OCI-LY7 (cell line): Measurements from ENCODE around the gene IFI27L1.

Experiments used
- CTCF ChIP-seq: fragments of 200-600 bp; sonication (generic); conservative IDR thresholded peaks from 2 replicates; pipeline ENCODE4 v1.5.1; 2014; ENCODE audit warnings: mild to moderate bottlenecking, antibody characterized with exemption, low read length, moderate library complexity, mixed read lengths
- EZH2phosphoT487 ChIP-seq: fragments of 200-600 bp; sonication (generic); IDR thresholded peaks from 2 replicates; pipeline ENCODE4 v1.6.1; 2018; ENCODE audit warnings: low read depth, borderline replicate concordance, mild to moderate bottlenecking, mixed run types, antibody characterized with exemption, low read length, moderate library complexity, mixed read lengths

- TF ChIP-seq EZH2phosphoT487, result no peak
- TF ChIP-seq CTCF, result no peak
These were observed 32.0 kb downstream of the IFI27L1 start for GRCh38 chr14:94113073-94113472.
